SHP77 treated with DMSO at 0.1 percent for 48 hours (cell line): ENCODE measurements around the gene MOGAT2.
"Not testable (repeated sequence)": the region's sequence is repeated elsewhere in the genome, so short reads cannot be mapped to it uniquely, and the experiment has no call there.

ENCODE experiments used
- DNase-seq: peaks from one replicate; lab custom pipeline; 2025; lab: John Stamatoyannopoulos, UW

The MOGAT2 gene

DNA sequence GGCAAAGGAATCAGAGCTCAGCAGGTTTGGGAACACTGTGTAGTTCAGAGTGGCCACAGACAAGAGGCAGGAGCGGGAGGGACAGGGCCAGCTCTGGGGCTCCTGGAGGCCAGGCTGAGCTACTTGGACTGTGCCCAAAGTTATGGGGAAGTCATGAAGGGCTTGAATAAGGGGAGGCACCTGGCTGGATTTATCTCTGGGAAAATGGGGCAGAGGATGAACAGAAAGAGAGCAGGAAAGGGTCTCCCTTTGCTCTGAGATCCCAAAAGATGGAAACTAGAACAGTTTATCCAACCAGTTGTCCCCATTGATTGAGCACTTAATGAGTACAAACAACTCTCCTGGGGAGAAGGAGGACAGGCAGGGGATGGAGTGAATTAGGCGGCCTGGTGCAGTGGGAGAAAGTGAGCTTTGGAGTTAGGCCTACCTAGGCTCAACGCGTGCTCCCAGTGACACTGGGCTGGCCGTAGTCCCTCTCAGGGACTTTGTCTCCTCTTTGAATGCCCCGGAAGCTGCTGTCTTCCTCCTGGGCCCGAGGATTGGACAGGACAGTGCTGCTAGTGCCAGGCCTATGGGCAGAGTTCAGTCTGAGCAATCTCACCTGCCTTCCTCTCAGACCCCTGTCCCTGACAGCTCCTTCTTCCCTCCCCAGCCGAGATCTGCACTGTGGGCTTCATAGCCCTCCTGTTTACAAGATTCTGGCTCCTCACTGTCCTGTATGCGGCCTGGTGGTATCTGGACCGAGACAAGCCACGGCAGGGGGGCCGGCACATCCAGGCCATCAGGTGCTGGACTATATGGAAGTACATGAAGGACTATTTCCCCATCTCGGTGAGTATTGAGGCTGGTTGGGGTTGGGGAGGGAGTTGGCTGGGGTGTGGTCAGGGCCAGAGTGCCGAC, 2.0 kb downstream of the MOGAT2 start:
- no peak for DNase-seq

DNA sequence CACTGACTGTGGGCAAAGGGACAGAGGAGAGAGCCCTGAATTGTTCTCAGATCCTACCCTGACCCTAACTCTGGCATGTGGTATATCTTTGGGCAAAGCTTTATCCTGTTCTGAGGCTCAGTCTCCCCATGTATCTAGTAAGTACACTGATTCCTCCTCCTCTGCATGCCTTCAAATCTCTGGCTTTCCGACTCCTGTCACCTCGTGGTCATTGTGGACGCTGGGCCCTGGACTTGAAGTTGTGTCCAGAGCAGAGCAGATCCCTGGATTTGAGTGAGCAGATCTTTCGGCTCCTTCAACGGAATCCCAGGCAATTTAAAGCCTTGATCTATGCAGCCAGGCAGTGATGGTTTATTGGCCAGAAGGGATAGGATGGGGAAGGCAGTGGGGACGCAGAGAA, 3.0 kb downstream of the MOGAT2 start:
- no peak for DNase-seq

DNA sequence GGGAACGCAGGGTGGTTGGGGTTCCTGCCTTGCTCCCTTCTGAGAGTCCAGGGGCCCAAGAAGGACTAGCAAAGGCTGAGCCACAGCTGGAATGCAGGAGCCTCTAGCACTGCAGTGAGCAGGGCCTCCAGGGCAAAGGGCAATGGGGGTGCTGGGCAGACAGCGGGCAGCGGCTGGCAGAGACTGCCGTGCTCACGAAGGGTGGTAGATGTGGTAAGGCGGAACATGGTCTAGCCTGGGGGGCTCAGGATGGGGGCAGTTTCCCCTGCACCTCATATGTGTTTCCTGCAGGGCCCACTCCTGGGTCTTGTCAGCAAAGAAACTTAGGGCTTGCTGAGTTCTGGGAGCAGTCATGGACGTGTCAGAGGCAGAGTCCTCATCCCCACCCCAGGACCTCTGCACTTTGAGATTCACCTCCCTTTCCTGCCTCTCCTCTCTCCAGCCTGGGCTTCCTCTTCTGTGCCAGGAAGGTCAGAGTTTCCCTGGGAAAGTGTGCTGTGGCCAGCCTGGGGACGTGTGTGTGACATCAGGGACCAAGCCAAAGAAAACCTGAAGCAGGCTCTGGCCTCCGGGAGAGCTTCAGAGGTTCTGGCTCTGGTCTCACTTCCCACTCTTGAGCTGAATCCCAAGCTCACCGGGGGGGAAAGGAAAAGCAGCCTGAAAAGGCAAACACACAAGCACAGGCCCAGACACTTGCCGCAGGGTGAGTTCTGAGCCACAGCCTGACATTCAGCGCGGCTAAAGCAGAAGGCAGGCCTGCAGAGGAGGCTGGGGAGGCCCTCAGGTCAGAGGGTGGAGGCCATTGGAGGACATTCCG, 4.4 kb downstream of the MOGAT2 start:
- DNase-seq, result no peak

DNA sequence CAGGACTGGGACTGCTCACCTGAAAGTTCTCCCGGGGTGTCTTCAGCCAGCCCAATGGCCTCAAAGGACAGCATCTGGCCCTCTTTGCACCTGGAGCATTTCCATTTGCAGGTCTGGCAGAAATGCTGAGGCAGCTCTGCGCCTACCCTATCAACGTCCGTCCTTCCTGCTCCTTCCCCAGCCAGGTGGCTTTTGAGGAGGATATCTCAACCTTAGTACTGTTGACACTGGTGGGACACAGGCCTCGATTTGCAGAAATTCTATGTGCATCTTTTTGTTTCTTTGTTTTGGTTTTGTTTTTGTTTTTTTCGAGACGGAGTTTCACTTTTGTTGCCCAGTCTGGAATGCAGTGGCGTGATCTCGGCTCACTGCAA, 5.0 kb downstream of the MOGAT2 start:
- no peak for DNase-seq

DNA sequence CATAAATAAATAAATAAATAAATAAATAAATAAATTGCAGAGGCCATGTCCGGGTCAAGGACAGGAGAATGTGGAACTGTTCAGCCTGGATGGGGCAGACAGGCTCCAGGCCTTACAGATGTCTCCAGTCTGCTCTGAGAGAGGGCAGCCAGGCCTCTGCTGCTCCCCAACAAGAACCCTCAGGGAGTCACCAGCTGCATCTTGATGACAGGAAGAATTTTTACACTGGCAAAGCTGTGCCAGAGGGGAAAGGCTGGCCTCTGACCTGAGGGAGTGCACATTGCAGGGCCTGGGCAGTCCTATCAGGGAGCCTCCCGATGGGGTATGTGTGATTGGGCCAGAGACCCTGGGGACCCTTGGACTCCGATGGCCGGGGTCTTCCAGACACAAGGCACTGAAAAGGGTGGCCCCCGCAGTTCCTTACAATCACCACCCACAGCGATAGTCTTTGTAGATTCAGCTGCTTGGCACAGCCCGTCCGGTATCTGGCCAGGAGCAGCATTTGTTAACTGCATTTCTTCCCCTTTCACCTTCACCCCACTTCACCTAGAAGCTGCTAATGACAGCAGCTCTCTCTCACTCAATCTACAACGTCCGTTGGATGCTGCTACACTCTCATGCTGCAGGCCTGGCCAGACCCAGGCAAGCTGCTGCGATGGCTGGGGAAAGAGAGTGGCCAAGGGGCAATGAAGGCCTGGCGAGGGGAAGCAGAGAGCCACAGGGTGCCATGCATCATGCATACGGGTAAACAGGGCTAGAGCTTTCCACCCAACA, 8.1 kb downstream of the MOGAT2 start:
- DNase-seq, result no peak

DNA sequence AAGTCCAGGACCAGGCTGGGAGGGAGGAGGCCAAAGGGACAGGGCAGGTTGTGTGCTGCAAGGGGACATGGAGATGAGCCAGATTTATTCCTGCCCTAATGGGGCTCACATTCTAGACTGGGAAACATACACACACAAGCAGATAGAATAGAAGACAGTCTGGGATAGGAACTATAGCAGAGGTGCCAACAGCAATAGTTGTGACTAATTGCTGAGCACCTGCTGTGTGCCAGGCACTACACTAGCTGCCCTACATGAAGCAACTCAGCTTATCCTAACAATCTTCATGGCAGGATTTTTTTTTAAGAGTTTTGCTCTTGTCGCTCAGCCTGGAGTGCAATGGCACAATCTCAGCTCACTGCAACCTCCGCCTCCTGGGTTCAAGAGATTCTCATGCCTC, 11.4 kb downstream of the MOGAT2 start:
- DNase-seq, result no peak

DNA sequence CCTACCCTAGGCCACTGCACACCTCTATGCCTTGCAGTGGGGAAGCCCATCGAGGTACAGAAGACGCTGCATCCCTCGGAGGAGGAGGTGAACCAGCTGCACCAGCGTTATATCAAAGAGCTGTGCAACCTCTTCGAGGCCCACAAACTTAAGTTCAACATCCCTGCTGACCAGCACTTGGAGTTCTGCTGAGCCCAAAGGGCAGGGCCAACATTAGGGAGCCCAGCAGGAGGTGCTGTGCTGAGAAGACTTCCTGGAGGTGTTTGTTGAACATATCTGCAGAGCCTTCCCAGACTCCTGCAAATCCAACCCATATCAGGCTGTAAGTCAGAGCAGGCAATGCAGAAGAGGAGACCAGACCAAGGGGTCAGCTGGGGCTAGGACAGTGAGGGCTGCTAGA, 13.5 kb downstream of the MOGAT2 start:
- no peak for DNase-seq

DNA sequence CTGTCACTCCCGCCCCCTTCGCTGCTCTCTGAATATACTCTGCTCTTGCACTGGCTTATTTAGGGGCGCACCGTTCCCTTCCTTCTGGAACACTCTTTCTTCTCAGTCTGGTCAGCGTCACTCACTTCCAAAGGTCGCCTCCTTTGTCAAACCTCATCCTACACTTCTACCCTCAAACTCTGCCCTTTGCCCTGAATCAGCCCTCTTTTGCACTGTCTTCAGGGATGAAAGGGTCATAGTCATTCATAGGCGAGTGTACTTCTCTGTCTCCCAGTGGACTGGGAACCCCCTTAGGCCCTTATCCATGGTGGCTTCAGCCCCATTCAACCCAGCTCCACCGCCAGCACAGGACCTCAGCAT, 15.4 kb downstream of the MOGAT2 start:
- no peak for DNase-seq

DNA sequence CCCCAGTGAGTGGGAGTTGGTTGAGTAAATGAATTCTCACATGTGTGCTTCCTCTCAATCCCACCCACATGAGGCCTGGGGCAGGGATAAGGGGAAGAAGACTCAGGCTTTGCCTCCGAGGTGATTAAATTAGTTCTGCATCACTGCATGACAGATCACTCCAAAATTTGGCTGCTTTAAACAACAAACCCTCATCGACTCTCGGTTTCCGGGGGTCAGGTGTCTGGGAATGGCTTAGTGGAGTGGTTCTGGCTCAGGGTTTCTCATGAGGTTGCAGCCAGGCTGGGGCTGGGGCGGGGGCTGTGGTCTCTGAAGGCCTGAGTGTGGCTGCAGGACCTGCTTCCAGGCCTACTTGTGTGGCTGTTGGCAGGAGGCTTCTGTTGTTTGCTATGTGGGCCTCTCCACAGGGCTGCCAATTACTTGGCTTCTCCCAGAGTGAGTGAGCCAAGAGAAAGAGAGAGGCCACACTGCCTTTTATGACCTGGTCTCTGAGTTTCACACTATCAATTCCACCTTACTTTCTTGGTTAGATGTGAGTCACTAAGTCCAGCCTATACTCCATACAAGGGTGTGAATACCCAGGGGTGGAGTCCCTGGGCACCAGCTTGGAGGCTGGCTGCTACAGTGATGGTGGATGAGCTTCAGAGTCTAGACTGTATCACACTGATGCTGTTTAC, 15.9 kb downstream of the MOGAT2 start:
- no peak for DNase-seq

DNA sequence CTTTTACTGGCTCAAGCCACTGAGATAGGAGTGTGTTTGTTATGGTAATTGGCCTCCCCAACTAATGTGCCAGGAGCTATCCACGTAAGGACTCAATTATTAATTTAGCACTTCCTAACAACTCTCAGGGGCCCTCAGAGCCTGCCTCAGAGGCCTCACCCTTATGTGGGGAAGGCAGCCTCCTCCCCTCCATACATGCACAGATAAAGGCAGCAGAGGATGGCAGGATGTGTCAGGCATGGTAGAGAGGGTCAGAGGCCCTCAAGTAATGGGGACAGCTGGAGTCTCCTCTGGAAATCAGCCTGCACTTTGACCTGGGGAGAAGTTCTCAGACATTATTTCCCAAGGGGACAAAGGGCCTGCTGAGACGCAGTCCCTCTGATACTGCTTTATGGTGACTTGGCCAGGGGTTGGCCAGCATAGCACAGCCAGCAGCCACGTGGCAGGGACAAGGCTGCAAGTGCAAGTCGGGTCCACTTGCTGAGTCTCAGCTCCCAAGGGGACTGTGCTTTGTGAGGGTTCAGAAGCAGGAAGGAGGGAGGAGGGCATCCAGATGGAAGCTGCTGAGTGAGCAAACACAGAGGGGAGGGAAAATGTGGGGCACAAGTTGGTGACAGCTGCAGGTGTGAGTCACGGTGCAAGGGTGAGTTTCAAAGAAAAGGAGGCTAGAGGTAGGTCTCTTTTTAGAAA, 17.0 kb downstream of the MOGAT2 start:
- DNase-seq, result no peak

DNA sequence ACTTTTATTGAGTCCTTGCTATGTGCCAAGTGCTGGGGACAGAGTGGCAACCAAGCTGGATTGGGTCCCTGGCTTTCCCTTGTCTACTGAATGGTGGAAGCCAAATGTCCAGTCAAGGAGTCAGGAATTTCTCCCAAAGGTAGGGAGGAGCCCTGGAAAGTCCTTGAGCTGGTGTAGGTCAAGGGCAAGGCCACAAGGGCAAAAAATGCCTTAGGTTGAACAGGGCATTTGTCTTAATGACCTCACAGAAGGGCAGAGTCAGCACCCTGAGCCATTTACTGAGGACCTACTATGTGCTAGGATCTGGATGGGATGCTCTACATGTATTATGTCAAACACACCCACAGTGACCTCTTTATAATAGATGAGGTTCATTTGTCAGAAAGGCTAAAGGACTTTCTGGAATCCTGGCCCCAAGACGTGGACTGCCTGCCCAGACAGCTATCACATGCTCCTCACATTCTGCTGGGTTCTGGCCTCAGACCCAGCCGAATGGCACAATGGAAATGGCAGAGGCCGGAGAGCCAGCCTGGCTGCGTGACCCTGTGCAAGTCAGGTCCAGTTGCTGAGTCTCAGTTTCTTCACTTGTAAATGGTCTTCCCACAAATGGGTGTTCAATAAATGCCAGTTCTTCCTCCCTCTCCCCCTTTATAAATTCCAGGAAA, 17.7 kb downstream of the MOGAT2 start:
- no peak for DNase-seq

DNA sequence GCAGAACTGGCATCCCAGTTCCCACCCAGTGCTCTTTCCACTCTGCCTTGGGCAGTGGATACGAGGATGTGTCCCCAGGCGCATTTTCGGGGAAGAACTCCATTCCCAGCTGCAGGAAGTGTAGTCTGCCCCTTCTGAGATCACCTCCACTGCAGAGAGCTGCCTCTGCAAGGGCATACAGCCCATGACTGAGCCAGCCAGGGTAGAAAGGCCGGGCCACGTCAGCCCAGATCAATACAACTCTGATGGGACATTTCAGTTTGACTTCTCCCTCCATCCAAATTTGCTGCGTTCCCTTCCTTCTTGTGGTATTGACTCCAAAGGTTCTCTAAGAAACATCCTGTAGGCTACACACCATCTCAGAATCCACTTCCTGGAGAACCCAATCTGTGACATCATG, 19.7 kb downstream of the MOGAT2 start:
- DNase-seq, result no peak

DNA sequence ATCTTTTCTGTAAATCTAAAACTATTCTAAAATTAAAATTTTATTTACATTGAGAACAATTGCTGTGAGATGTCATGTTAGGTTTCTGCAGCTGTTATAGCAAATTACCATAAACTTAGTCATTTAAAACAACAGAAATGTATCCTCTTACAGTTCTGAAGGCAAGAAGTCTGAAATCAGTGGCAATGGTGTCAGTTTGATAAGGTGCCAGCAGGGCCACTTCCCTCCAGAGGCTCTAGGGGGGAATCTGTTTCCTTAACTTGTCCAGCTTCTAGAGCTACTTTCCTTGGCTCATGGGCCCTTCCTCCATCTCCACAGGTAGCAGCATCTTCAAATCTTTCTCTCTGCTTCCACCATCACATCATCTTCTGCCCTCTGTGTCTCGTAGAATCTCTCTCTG, 23.0 kb downstream of the MOGAT2 start:
- no peak for DNase-seq

DNA sequence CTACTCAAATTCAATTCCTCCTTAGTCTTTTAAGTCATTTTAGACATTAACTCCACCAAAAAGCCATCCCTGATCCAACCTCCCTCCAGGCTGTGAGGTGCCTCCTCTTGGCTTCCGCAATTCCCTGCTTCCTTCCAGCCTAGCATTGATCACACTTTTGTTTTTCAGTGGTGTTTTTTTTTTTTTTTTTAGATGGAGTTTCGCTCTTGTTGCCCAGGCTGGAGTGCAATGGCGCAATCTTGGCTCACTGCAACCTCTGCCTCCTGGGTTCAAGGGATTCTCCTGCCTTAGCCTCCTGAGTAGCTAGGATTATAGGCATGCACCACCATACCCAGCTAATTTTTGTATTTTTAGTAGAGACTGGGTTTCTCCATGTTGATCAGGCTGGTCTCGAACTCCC, 25.5 kb downstream of the MOGAT2 start:
- not testable (repeated sequence) for DNase-seq

DNA sequence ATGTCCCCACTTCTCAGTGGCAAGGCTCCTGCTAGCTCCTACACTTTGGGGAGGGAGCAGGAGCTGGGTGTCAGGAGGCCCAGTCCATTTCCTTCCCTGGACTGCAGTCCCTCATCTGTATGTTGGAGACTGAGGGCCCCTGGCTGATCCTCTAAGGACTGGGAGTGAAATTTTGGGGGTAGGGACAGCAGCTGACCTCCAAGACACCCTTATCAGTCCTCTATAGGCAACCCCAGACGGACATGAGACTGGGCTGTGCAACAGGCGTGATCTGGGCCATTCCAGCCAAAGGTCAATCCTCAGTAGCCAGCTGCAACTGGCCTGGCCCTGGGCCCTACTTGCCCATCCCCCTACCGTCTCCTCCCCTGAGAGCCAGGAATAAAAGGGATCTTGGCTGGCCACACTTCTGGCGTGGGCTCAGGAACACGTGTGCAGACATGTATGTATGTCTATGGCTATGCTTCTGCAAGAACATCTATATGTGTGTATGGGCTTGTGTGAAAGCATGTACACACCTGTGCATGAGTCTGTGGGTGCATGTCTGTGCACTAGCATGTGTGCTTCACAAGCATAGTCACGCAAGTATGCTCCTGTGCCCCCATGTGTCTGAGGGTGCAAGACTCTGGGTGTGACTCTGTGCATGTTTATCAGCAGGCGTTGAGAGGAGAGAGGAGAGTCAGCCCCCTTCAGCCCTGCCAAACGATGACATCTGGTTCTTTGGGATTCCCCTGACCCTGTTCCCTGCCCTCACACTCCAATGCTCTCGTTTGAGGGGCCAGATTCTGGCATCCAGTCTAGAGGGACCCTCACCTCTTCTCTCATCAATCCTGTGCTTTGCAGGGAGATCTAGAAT, 26.3 kb downstream of the MOGAT2 start:
- no peak for DNase-seq

DNA sequence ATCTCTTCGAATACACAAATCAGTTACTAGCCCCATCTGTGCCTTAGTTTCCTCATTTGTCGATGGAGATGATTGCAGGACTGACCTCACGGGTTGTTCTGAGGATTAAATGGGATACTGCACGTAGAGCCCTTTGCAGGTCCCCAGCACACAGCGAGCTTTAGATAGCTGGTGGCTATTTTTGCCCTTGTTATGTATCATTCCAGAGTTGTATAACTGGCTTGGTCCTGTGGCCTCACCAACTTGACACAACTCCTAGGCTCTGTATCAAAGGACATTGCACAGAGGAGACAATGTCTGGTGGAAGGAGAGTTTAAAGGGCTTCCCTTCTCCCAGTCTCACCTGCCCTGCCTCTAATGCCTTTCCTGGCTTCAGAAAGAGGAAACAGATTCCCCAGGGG, 28.2 kb downstream of the MOGAT2 start:
- DNase-seq, result no peak

DNA sequence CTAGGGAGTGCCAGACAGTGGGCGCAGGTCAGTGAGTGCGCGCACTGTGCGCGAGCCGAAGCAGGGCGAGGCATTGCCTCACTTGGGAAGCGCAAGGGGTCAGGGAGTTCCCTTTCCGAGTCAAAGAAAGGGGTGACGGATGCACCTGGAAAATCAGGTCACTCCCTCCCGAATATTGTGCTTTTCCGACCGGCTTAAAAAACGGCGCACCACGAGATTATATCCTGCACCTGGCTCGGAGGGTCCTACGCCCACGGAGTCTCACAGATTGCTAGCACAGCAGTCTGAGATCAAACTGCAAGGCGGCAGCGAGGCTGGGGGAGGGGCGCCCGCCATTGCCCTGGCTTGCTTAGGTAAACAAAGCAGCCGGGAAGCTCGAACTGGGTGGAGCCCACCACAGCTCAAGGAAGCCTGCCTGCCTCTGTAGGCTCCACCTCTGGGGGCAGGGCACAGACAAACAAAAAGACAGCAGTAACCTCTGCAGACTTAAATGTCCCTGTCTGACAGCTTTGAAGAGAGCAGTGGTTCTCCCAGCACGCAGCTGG, 31.2 kb downstream of the MOGAT2 start:
- DNase-seq, result not testable (repeated sequence)

DNA sequence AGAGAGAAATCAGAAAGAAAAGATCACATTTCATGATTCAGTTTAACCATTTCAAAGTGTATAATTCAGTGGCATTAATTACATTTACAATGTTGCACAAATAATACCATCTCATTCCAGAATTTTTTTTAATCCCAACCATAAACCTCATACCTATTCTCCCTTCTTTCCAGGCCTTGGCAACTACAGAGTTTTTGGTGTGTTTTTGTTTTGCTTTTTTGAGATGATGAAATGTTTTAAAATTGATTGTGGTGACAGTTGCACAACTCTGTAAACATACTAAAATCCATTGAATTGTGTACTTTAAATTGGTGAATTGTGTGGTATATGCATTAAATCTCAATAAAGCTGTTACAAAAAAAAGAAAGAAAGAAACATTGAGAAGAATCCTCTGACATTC, 37.3 kb downstream of the MOGAT2 start:
- not testable (repeated sequence) for DNase-seq

DNA sequence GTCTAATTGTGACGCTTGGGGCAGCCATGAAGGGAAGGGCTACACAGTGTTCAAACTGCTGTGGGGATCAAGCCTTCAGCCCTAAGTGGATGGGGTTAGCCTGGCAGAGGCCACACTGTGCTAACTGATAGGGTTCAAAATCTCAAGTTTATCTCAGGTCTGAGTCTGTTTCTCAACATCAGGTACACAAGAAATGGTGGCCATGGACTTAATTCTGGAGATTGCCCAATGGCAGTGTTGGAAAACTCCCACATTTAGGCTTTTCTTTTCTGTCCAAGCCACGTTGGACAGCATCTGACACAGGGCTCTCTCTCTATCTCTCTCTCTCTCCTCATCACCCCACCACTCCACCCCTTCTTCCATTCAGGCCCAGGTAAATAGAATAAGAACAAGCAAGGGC, 40.0 kb downstream of the MOGAT2 start:
- DNase-seq, result no peak

DNA sequence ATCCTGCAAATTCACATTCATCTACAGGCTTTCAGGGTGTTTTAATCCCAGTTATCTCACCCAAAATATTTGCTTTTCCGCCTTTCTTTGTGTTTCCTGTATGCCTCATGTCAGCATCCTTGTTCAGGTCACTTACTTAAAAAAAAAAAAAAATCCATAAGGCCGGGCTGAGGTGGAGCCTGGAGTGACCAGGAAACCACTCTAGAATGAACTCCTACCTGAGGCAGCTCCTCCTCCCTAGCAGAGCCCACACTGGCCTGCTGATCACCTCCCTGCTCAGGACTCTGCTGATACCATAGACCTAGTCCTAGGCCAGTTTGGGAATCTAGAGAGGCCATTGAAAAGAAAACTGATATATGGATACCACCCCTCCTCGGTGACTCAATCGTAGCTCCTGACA, 42.2 kb downstream of the MOGAT2 start:
- no peak for DNase-seq
